ENCODE data around the gene DNAJC16. TPM values are rescaled to one million over a fixed set of nuclear protein-coding genes. Genes with fewer than 3 reads are reported as not detected.

The DNAJC16 gene
- total and polyA plus RNA-seq, 9 of the 15 experiments (the other 6 are each of a cell fraction or from before 2014, with no cell fraction given): 6.9 to 16.8 (median 12.8) TPM

GRCh38 chr1:15508700-15509487 is 17.8 kb upstream of the DNAJC16 start (continued):
- TF ChIP-seq CBFA2T2 (conservative IDR thresholded peaks at IDR 0.05) (peak; percentile 63), ZNF12 (CRISPR knock-in tag; IDR thresholded peaks at IDR 0.05) (no peak), NCOR1 (IDR thresholded peaks at IDR 0.05) (peak; percentile 51; the same call in 1 of the 2 replicates), SREBF1 (IDR thresholded peaks at IDR 0.05; ENCODE audit: borderline replicate concordance, low read depth, low read length) (no peak), ZNF766 (CRISPR knock-in tag; conservative IDR thresholded peaks at IDR 0.05) (no peak), TAL1 (IDR thresholded peaks at IDR 0.05) (peak; percentile 65), ILF3 (IDR thresholded peaks at IDR 0.05; ENCODE audit: borderline replicate concordance) (no peak), MTA2 (IDR thresholded peaks at IDR 0.05; ENCODE audit: low read depth) (0 out of 2 replicates have a peak, but pooled peaks have one; percentile 24), YBX1 (IDR thresholded peaks at IDR 0.05) (no peak), NCOA2 (IDR thresholded peaks at IDR 0.05; ENCODE audit: partially characterized antibody in 2 of 2) (no peak), ARID3B (CRISPR knock-in tag; IDR thresholded peaks at IDR 0.05; ENCODE audit: borderline replicate concordance) (no peak), ARID1B (IDR thresholded peaks at IDR 0.05) (peak; percentile 49), E4F1 (CRISPR knock-in tag; IDR thresholded peaks at IDR 0.05; ENCODE audit: borderline replicate concordance) (no peak), THRAP3 (IDR thresholded peaks at IDR 0.05; ENCODE audit: borderline replicate concordance) (no peak), KAT2B (IDR thresholded peaks at IDR 0.05; ENCODE audit: low read depth, low read length) (no peak), TBP (optimal IDR thresholded peaks at IDR 0.05; ENCODE audit: low read depth, low read length) (no peak), PRMT5 (CRISPR knock-in tag; IDR thresholded peaks at IDR 0.05) (no peak), TCF3 (CRISPR knock-in tag; IDR thresholded peaks at IDR 0.05) (peak; percentile 22; the same call in 1 of the 2 replicates), TFAM (CRISPR knock-in tag; conservative IDR thresholded peaks at IDR 0.05) (no peak), ZNF184 (CRISPR knock-in tag; IDR thresholded peaks at IDR 0.05) (no peak), NRF1 (conservative IDR thresholded peaks at IDR 0.05 in 1 of 2, IDR thresholded peaks at IDR 0.05 in 1 of 2) (no peak), DPF2 (IDR thresholded peaks at IDR 0.05) (no peak), ZNF395 (CRISPR knock-in tag; IDR thresholded peaks at IDR 0.05) (no peak), RFX5 (IDR thresholded peaks at IDR 0.05; ENCODE audit: low read depth, low read length) (no peak)

All from K562 (cell line).